Measurements from ENCODE around the gene SOCS7. TPM values are rescaled to one million over a fixed set of nuclear protein-coding genes. Genes with fewer than 3 reads are reported as not detected.

The SOCS7 gene
- total and polyA plus RNA-seq, 10 of the 15 experiments (the other 5 are each of a cell fraction or from before 2014, with no cell fraction given): 0.68 to 12.8 (median 7.3) TPM

DNA sequence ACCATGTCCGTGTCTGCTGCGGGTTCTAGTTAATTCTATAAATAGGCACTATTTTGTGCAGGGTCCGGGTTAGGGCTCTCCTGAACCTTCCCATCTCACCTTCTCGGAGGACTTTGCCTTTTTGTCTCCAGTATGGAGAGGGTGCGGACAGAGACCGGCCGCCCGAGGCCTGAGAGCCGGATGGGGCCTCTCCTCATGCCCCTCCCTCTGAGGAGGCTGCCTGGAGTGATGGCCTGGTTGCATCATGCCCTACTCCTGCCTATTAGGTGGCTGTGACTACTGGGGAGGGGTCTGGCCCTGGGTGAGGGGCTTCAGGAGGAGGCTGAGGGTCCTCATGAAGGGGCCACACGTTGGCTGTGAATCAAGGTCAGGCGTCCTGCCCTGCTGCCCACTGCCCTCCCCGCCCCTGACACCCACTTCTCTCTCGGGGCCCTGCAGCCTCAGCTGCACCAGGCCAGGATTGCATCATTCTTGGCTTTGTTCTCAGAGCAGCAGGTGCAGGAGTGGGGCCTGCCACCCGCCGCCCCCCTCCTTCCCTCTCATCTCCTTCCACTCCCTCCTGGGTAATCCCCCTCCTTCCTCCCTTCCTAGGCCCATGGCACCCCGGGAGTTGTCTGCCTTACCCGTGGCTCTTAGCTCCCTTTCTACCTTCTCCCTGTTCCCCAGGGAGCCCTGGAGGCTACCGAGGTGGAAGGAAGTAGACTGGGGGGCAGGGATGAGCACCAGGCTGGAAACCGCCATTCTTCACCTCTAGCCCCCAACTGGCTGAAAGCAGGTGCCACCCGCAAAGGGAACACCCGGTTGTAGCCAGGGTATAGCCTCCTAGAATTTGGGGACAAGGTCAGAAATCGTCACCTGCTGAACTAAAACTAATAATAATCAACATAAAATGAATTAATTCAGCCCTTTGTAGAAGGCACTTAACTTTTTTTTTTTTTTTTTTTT is 63.9 kb downstream of the SOCS7 start:
- RAD21 ChIA-PET (ENCODE audit: unreplicated experiment): interaction anchor here (1.0 to 4.4 kb wide), 11 partner anchors 15 to 252 kb away, joined by 3 to 172 read pairs (median 4); partner anchors contain the start of gene SOCS7
- Histone ChIP-seq H3K27me3 (replicated peaks in 1 of 2; ENCODE audit: control insufficient read depth in 2 of 2, insufficient read depth in 2 of 2, low read length in 1 of 2) (peaks cover 0 to 6% of the 10 kb centered on the region in 2 experiments; a peak in 3 of 4 replicates), H3K36me3 (ENCODE audit: control insufficient read depth in 2 of 2, insufficient read depth in 2 of 2, low read length in 1 of 2) (no peaks in the 10 kb centered on the region), H4K20me1 (ENCODE audit: control insufficient read depth, insufficient read depth) (no peaks in the 10 kb centered on the region), H2AFZ (ENCODE audit: control insufficient read depth, low read depth, low read length) (peak overlapping the region; percentile 85), H3K4me1 (ENCODE audit: control insufficient read depth, insufficient read depth, low read length) (peaks cover 19% of the 10 kb centered on the region), H3K27ac (ENCODE audit: control insufficient read depth, insufficient read depth) (peak overlapping the region; percentile 34; the same call in 1 of the 2 replicates), H3K9ac (ENCODE audit: control insufficient read depth, insufficient read depth, low read length) (peak overlapping the region; percentile 37; the same call in 1 of the 2 replicates), H3K4me3 (no peak overlapping the region), H3K9me3 (replicated peaks; ENCODE audit: control insufficient read depth, insufficient read depth, low read length) (no peaks in the 10 kb centered on the region), H3K79me2 (ENCODE audit: control insufficient read depth, insufficient read depth, low read length) (no peaks in the 10 kb centered on the region), H3K4me2 (ENCODE audit: control insufficient read depth, insufficient read depth) (peak overlapping the region; percentile 38; the same call in 1 of the 2 replicates)
- no TSS peak for BruUV-seq (replicated peaks)
- CTCF ChIA-PET: interaction anchor here (0.6 to 8.3 kb wide), 24 partner anchors 12 to 755 kb away, joined by 3 to 349 read pairs (median 6); partner anchors contain the start of gene SOCS7
- ATAC-seq (peak; percentile 76), DNase-seq (ENCODE audit: low read depth, low spot score) (peak; percentile 11), FAIRE-seq (no peak)
- POLR2A ChIA-PET: interaction anchor here (1.0 to 2.8 kb wide), 4 partner anchors 57 to 66 kb away, joined by 3 to 16 read pairs (median 4); partner anchors contain the start of gene SOCS7
- intact Hi-C loops (cut with micrococcal nuclease; ENCODE audit: unreplicated experiment): no loop called here
- in situ Hi-C loops (cut with MboI): loop anchor here (5.0 kb wide), 1 partner anchor 68 kb away; no protein-coding TSS in a partner anchor
- 6% methylated on average over 22 of the region's 22 CpGs for WGBS (ENCODE audit: insufficient coverage, insufficient replicate concordance, low lambda C conversion rate, missing lambda C conversion rate)
- SMC1A ChIA-PET (ENCODE audit: uncharacterized antibody, unreplicated experiment): interaction anchor here (0.6 to 6.5 kb wide), 8 partner anchors 23 to 93 kb away, joined by 3 to 161 read pairs (median 4); partner anchors contain the start of gene SOCS7
- TF ChIP-seq BRCA1 (IDR thresholded peaks at IDR 0.05; ENCODE audit: low read depth, low read length) (no peak), SMAD1 (IDR thresholded peaks at IDR 0.05; ENCODE audit: low read depth, partially characterized antibody) (no peak), MEF2B (IDR thresholded peaks at IDR 0.05; ENCODE audit: partially characterized antibody, poor library complexity, severe bottlenecking) (peak; percentile 26), PAX5 (IDR thresholded peaks at IDR 0.05; ENCODE audit: borderline replicate concordance, low read depth, low read length) (no peak), BCL11A (IDR thresholded peaks at IDR 0.05; ENCODE audit: low read depth, low read length) (no peak), ETV6 (conservative IDR thresholded peaks at IDR 0.05 in 1 of 2, IDR thresholded peaks at IDR 0.05 in 1 of 2; ENCODE audit: borderline replicate concordance in 1 of 2, low read depth in 1 of 2) (no peak), DPF2 (IDR thresholded peaks at IDR 0.05) (0 out of 2 replicates have a peak, but pooled peaks have one; percentile 60), POLR2AphosphoS5 (IDR thresholded peaks at IDR 0.05; ENCODE audit: low read length) (no peak), TCF3 (IDR thresholded peaks at IDR 0.05; ENCODE audit: borderline replicate concordance, insufficient read depth, low read depth, low read length) (0 out of 2 replicates have a peak, but pooled peaks have one; percentile 49), BACH1 (IDR thresholded peaks at IDR 0.05; ENCODE audit: borderline replicate concordance) (0 out of 2 replicates have a peak, but pooled peaks have one; percentile 8), ATF7 (IDR thresholded peaks at IDR 0.05; ENCODE audit: low read depth) (peak; percentile 52; the same call in 1 of the 2 replicates), SMAD5 (IDR thresholded peaks at IDR 0.05; ENCODE audit: low read depth) (no peak)
- TF ChIP-seq, protein P1, sequence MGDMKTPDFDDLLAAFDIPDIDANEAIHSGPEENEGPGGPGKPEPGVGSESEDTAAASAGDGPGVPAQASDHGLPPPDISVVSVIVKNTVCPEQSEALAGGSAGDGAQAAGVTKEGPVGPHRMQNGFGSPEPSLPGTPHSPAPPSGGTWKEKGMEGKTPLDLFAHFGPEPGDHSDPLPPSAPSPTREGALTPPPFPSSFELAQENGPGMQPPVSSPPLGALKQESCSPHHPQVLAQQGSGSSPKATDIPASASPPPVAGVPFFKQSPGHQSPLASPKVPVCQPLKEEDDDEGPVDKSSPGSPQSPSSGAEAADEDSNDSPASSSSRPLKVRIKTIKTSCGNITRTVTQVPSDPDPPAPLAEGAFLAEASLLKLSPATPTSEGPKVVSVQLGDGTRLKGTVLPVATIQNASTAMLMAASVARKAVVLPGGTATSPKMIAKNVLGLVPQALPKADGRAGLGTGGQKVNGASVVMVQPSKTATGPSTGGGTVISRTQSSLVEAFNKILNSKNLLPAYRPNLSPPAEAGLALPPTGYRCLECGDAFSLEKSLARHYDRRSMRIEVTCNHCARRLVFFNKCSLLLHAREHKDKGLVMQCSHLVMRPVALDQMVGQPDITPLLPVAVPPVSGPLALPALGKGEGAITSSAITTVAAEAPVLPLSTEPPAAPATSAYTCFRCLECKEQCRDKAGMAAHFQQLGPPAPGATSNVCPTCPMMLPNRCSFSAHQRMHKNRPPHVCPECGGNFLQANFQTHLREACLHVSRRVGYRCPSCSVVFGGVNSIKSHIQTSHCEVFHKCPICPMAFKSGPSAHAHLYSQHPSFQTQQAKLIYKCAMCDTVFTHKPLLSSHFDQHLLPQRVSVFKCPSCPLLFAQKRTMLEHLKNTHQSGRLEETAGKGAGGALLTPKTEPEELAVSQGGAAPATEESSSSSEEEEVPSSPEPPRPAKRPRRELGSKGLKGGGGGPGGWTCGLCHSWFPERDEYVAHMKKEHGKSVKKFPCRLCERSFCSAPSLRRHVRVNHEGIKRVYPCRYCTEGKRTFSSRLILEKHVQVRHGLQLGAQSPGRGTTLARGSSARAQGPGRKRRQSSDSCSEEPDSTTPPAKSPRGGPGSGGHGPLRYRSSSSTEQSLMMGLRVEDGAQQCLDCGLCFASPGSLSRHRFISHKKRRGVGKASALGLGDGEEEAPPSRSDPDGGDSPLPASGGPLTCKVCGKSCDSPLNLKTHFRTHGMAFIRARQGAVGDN (IDR thresholded peaks at IDR 0.05): no peak
- TF ChIP-seq, protein P2, sequence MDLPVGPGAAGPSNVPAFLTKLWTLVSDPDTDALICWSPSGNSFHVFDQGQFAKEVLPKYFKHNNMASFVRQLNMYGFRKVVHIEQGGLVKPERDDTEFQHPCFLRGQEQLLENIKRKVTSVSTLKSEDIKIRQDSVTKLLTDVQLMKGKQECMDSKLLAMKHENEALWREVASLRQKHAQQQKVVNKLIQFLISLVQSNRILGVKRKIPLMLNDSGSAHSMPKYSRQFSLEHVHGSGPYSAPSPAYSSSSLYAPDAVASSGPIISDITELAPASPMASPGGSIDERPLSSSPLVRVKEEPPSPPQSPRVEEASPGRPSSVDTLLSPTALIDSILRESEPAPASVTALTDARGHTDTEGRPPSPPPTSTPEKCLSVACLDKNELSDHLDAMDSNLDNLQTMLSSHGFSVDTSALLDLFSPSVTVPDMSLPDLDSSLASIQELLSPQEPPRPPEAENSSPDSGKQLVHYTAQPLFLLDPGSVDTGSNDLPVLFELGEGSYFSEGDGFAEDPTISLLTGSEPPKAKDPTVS (IDR thresholded peaks at IDR 0.05; ENCODE audit: low read depth, low read length): no peak
- TF ChIP-seq, protein P3, sequence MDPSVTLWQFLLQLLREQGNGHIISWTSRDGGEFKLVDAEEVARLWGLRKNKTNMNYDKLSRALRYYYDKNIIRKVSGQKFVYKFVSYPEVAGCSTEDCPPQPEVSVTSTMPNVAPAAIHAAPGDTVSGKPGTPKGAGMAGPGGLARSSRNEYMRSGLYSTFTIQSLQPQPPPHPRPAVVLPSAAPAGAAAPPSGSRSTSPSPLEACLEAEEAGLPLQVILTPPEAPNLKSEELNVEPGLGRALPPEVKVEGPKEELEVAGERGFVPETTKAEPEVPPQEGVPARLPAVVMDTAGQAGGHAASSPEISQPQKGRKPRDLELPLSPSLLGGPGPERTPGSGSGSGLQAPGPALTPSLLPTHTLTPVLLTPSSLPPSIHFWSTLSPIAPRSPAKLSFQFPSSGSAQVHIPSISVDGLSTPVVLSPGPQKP (IDR thresholded peaks at IDR 0.05; ENCODE audit: low read depth, low read length): no peak

All from GM12878 (cell line).